Gastrocnemius medialis (tissue), 4 donors: ENCODE data around the gene NR2C2AP. TPM values are rescaled to one million over a fixed set of nuclear protein-coding genes. Genes with fewer than 3 reads are reported as not detected.

Experiments
- ATAC-seq, 2 donors: fragments of 150-250 bp; one replicate each; pipeline ENCODE4 v1.9.1; 2016
- DNase-seq, 2 donors: peaks; one replicate each; pipeline ENCODE4 v3.0.0-alpha.2; 2019
- H3K27ac ChIP-seq, 4 donors: fragments of 200-600 bp; sonication (generic); 1 replicate in 1 of 4; 2 replicates in 3 of 4; pipeline ENCODE4 v1.5.1; 2016 to 2018; ENCODE audit warnings: mild to moderate bottlenecking in 2 of 4, moderate library complexity in 1 of 4
- H3K27me3 ChIP-seq, 3 donors: fragments of 200-600 bp; sonication (generic) in 2 of 3; 1 replicate in 1 of 3; 2 replicates in 2 of 3; pipeline versions ENCODE4 v1.5.1 to v1.6.0; 2016 to 2019; ENCODE audit warnings: mild to moderate bottlenecking in 1 of 3, moderate library complexity in 1 of 3
- H3K36me3 ChIP-seq, 2 donors: fragments of 200-600 bp; sonication (generic) in 1 of 2; one replicate each; pipeline ENCODE4 v1.5.1; 2017 to 2018
- H3K4me1 ChIP-seq, 2 donors: fragments of 200-600 bp; sonication (generic) in 1 of 2; one replicate each; pipeline ENCODE4 v1.5.1; 2016 to 2017; ENCODE audit warnings: mild to moderate bottlenecking in 2 of 2
- H3K4me3 ChIP-seq, 4 donors: fragments of 200-600 bp; sonication (generic) in 3 of 4; 1 replicate in 1 of 4; 2 replicates in 3 of 4; pipeline ENCODE4 v1.5.1; 2016 to 2019; ENCODE audit warnings: mild to moderate bottlenecking in 2 of 4
- H3K9me3 ChIP-seq, 3 donors: fragments of 200-600 bp; sonication (generic) in 2 of 3; 1 replicate in 1 of 3; 2 replicates in 2 of 3; pipeline ENCODE4 v1.5.1; 2016 to 2019
- CTCF ChIP-seq, 5 experiments: fragments of 450-650 bp in 3 of 5; fragments of 200-600 bp in 2 of 5; sonication (generic) in 2 of 5; IDR thresholded peaks in 4 of 5; conservative IDR thresholded peaks in 1 of 5; 1 replicate in 4 of 5; 2 replicates in 1 of 5; pipeline ENCODE4 v1.5.1; 2016 to 2019; ENCODE audit warnings: antibody characterized with exemption in 5 of 5, mild to moderate bottlenecking in 3 of 5, moderate library complexity in 3 of 5
- POLR2A ChIP-seq, 2 donors: fragments of 450-650 bp; IDR thresholded peaks; one replicate each; pipeline ENCODE4 v1.6.1; 2017; ENCODE audit warnings: antibody characterized with exemption in 2 of 2, mild to moderate bottlenecking in 2 of 2, moderate library complexity in 2 of 2
- in situ Hi-C, 4 donors: fragments of 200-750 bp; cut with MboI; loops; one replicate each; pipeline versions ENCODE4 v1.15.0 to v1.8.0; 2017; ENCODE audit warnings: low sequenced_read_pairs in 4 of 4
- intact Hi-C: fragments of 100-400 bp; cut with DNase I; formaldehyde crosslinking; loops from one replicate; pipeline ENCODE4 v1.15.1; 2023; ENCODE audit warnings: low total_unique reads
- total RNA-seq, 4 donors: library from RNA; depleted of rRNA; stranded (reverse); fragments of >200 nt; gene quantifications; one replicate each; pipeline versions ENCODE4 v1.1.0 to v1.2.3, GENCODE V29; 2016

Gene NR2C2AP
- total RNA-seq, 4 donors from 2014 or later: 4.7 to 19.0 (median 11.5) TPM

GRCh38 chr19:19238126-19238894 is 35.1 kb upstream of the NR2C2AP start:
- DNase-seq: no peak
- TF ChIP-seq CTCF (IDR thresholded peaks at IDR 0.05 in 4 of 5, conservative IDR thresholded peaks at IDR 0.05 in 1 of 5) (no peak), POLR2A (IDR thresholded peaks at IDR 0.05) (no peak)
- no peak overlapping the region for H3K4me3 ChIP-seq
- no peak for ATAC-seq
- H3K4me1 ChIP-seq: no peaks in the 10 kb centered on the region
- peaks cover 0 to 22% (median 11%) of the 10 kb centered on the region in 3 donors for H3K27me3 ChIP-seq
- intact Hi-C loops (no loop called here), in situ Hi-C loops (no loop called here)
- H3K9me3 ChIP-seq: peaks cover 0 to 23% (median 9%) of the 10 kb centered on the region in 3 donors
- no peaks in the 10 kb centered on the region for H3K36me3 ChIP-seq
- no peak overlapping the region for H3K27ac ChIP-seq

GRCh38 chr19:19236173-19236572 is 33.0 kb upstream of the NR2C2AP start:
- TF ChIP-seq POLR2A (IDR thresholded peaks at IDR 0.05) (no peak), CTCF (IDR thresholded peaks at IDR 0.05 in 4 of 5, conservative IDR thresholded peaks at IDR 0.05 in 1 of 5) (no peak)
- H3K27ac ChIP-seq: no peak overlapping the region
- ATAC-seq: no peak
- no peaks in the 10 kb centered on the region for H3K4me1 ChIP-seq
- intact Hi-C loops: no loop called here
- H3K9me3 ChIP-seq: peaks cover 0 to 23% (median 9%) of the 10 kb centered on the region in 3 donors
- DNase-seq: no peak
- H3K27me3 ChIP-seq: peaks cover 0 to 30% (median 15%) of the 10 kb centered on the region in 3 donors
- no peak overlapping the region for H3K4me3 ChIP-seq
- no peaks in the 10 kb centered on the region for H3K36me3 ChIP-seq
- in situ Hi-C loops: no loop called here

- DNase-seq (no peak), ATAC-seq (no peak)
- Histone ChIP-seq H3K27ac (no peak overlapping the region), H3K9me3 (peaks cover 0 to 23% (median 9%) of the 10 kb centered on the region in 3 donors), H3K27me3 (peaks cover under 1 to 30% (median 4%) of the 10 kb centered on the region in 3 donors), H3K36me3 (no peaks in the 10 kb centered on the region), H3K4me3 (no peak overlapping the region), H3K4me1 (no peaks in the 10 kb centered on the region)
- intact Hi-C loops (no loop called here), in situ Hi-C loops (no loop called here)
- no peak for TF ChIP-seq POLR2A (IDR thresholded peaks at IDR 0.05)
- TF ChIP-seq CTCF (IDR thresholded peaks at IDR 0.05 in 4 of 5, conservative IDR thresholded peaks at IDR 0.05 in 1 of 5): no peak
Measured at GRCh38 chr19:19234220-19234816, 31.1 kb upstream of the NR2C2AP start.

- peaks cover 13 to 39% (median 19%) of the 10 kb centered on the region in 3 donors for H3K27me3 ChIP-seq
- TF ChIP-seq CTCF (IDR thresholded peaks at IDR 0.05 in 4 of 5, conservative IDR thresholded peaks at IDR 0.05 in 1 of 5) (no peak), POLR2A (IDR thresholded peaks at IDR 0.05) (no peak)
- ATAC-seq (no peak), DNase-seq (no peak)
- H3K4me1 ChIP-seq: no peaks in the 10 kb centered on the region
- no peak overlapping the region for H3K4me3 ChIP-seq
- H3K36me3 ChIP-seq: no peaks in the 10 kb centered on the region
- H3K9me3 ChIP-seq: peaks cover 0 to 23% (median 9%) of the 10 kb centered on the region in 3 donors
- in situ Hi-C loops: no loop called here
- no peak overlapping the region for H3K27ac ChIP-seq
- intact Hi-C loops: no loop called here
Measured at GRCh38 chr19:19232261-19232721, 29.1 kb upstream of the NR2C2AP start.
